Neural cell (in vitro differentiated cells): ENCODE data around the gene APCDD1. TPM values are rescaled to one million over a fixed set of nuclear protein-coding genes. Genes with fewer than 3 reads are reported as not detected.

ENCODE experiments used
- H2AFZ ChIP-seq: fragments of 200-600, 300-800 bp; sonication (generic), shearing (Covaris generic); 2 replicates; pipeline ENCODE4 v1.6.0; 2014; ENCODE audit warnings: low read depth, mild to moderate bottlenecking, antibody characterized with exemption, low read length, moderate library complexity
- H3F3A ChIP-seq: fragments of 200-600 bp; shearing (Covaris generic); 2 replicates; pipeline ENCODE4 v1.6.1; 2016; ENCODE audit warnings: mild to moderate bottlenecking, moderate library complexity, mixed read lengths, antibody characterized with exemption, low read length; ENCODE audit not compliant: insufficient read depth, poor library complexity, severe bottlenecking
- H3K27ac ChIP-seq: fragments of 200-600, 300-800 bp; sonication (generic), shearing (Covaris generic); 2 replicates; pipeline ENCODE4 v1.5.1; 2014; ENCODE audit warnings: mild to moderate bottlenecking, low read length, moderate library complexity
- H3K27me3 ChIP-seq: fragments of 300-800, 200-600 bp; sonication (generic), shearing (Covaris generic); 2 replicates; pipeline ENCODE4 v1.6.0; 2014; ENCODE audit warnings: mild to moderate bottlenecking, low read depth, low read length, moderate library complexity; ENCODE audit not compliant: insufficient read depth
- H3K36me3 ChIP-seq: fragments of 300-800, 200-600 bp; sonication (generic), shearing (Covaris generic); 2 replicates; pipeline ENCODE4 v1.5.1; 2014; ENCODE audit warnings: mild to moderate bottlenecking, antibody characterized with exemption, low read length, moderate library complexity; ENCODE audit not compliant: insufficient read depth
- H3K4me2 ChIP-seq: fragments of 300-800, 200-600 bp; sonication (generic), shearing (Covaris generic); 2 replicates; pipeline ENCODE4 v1.6.0; 2014; ENCODE audit warnings: mild to moderate bottlenecking, low read length
- H3K4me3 ChIP-seq: fragments of 300-800, 200-600 bp; sonication (generic), shearing (Covaris generic); 2 replicates; pipeline ENCODE4 v1.5.1; 2014; ENCODE audit warnings: mild to moderate bottlenecking, low read length, moderate library complexity
- H3K79me2 ChIP-seq: fragments of 200-600 bp; shearing (Covaris generic); replicated peaks from 2 replicates; pipeline ENCODE4 v1.6.0; 2014; ENCODE audit warnings: mild to moderate bottlenecking, low read length, moderate library complexity; ENCODE audit not compliant: insufficient read depth
- H3K9ac ChIP-seq: fragments of 300-800, 200-600 bp; sonication (generic), shearing (Covaris generic); 2 replicates; pipeline ENCODE4 v1.6.1; 2016; ENCODE audit warnings: mild to moderate bottlenecking, low read length, mixed read lengths
- H3K9me2 ChIP-seq: fragments of 200-600 bp; shearing (Covaris generic); 2 replicates; pipeline ENCODE4 v1.6.1; 2016; ENCODE audit warnings: mild to moderate bottlenecking, low read length, mixed read lengths; ENCODE audit not compliant: insufficient read depth
- H3K9me3 ChIP-seq: fragments of 200-600, 300-800 bp; sonication (generic), shearing (Covaris generic); 2 replicates; pipeline ENCODE4 v1.6.1; 2016; ENCODE audit warnings: mild to moderate bottlenecking, mixed run types, low read length, moderate library complexity, mixed read lengths
- H4K20me1 ChIP-seq: fragments of 200-600 bp; shearing (Covaris generic); 2 replicates; pipeline ENCODE4 v1.6.1; 2016; ENCODE audit warnings: mild to moderate bottlenecking, mixed run types; ENCODE audit not compliant: insufficient read depth
- CTCF ChIP-seq: fragments of 450-650 bp; IDR thresholded peaks from 2 replicates; pipeline ENCODE4 v1.5.1; 2014; ENCODE audit warnings: antibody characterized with exemption, mild to moderate bottlenecking, moderate library complexity; ENCODE audit not compliant: poor library complexity, severe bottlenecking
- EP300 ChIP-seq: fragments of 450-650 bp; conservative IDR thresholded peaks from 2 replicates; pipeline ENCODE4 v1.6.1; 2014; ENCODE audit warnings: antibody characterized with exemption, mild to moderate bottlenecking, moderate library complexity; ENCODE audit not compliant: poor library complexity, severe bottlenecking
- EZH2 ChIP-seq: fragments of 200-600, 300-800 bp; shearing (Covaris generic), sonication (generic); IDR thresholded peaks from 2 replicates; pipeline ENCODE4 v1.6.1; 2014; ENCODE audit warnings: antibody characterized with exemption, low read length, borderline replicate concordance, mild to moderate bottlenecking; ENCODE audit not compliant: insufficient read depth, poor library complexity, severe bottlenecking
- MXI1 ChIP-seq: fragments of 450-650 bp; conservative IDR thresholded peaks from 2 replicates; pipeline ENCODE4 v1.6.1; 2014; ENCODE audit warnings: antibody characterized with exemption, mild to moderate bottlenecking; ENCODE audit not compliant: poor library complexity, severe bottlenecking
- RAD21 ChIP-seq: fragments of 450-650 bp; conservative IDR thresholded peaks from 2 replicates; pipeline ENCODE4 v1.6.1; 2014; ENCODE audit warnings: antibody characterized with exemption, mild to moderate bottlenecking, moderate library complexity
- REST ChIP-seq: IDR thresholded peaks from 2 replicates; pipeline ENCODE4 v1.6.1; 2012; ENCODE audit warnings: borderline replicate concordance
- SMC3 ChIP-seq: fragments of 450-650 bp; conservative IDR thresholded peaks from 2 replicates; pipeline ENCODE4 v1.6.1; 2014; ENCODE audit warnings: antibody characterized with exemption, mild to moderate bottlenecking, moderate library complexity; ENCODE audit not compliant: poor library complexity
- TAF1 ChIP-seq: IDR thresholded peaks from 2 replicates; pipeline ENCODE4 v1.6.1; 2012; ENCODE audit warnings: low read depth
- polyA plus RNA-seq: library from polyadenylated mRNA; depleted of rRNA; stranded (reverse); fragments of >200 nt; gene quantifications from 2 replicates; pipeline ENCODE4 v1.2.3, GENCODE V29; 2014

The APCDD1 gene
- polyA plus RNA-seq, 1 donor from 2014 or later = 0.58 TPM

- Histone ChIP-seq H3K4me3 (no peak overlapping the region), H3K9me2 (no peaks in the 10 kb centered on the region), H3K27me3 (peaks cover 21% of the 10 kb centered on the region), H4K20me1 (no peaks in the 10 kb centered on the region), H3K9ac (no peak overlapping the region), H3K9me3 (no peaks in the 10 kb centered on the region), H3K79me2 (no peaks in the 10 kb centered on the region), H3F3A (no peaks in the 10 kb centered on the region), H3K27ac (no peak overlapping the region), H3K4me2 (no peak overlapping the region), H2AFZ (no peak overlapping the region), H3K36me3 (no peaks in the 10 kb centered on the region)
- no peak for TF ChIP-seq RAD21
- TF ChIP-seq REST = no peak
- TF ChIP-seq TAF1 = no peak
These were observed 6.1 kb downstream of the APCDD1 start for GRCh38 chr18:10460414-10461018.

- H3K9me3 ChIP-seq = no peaks in the 10 kb centered on the region
- no peaks in the 10 kb centered on the region for H4K20me1 ChIP-seq
- H3K9ac ChIP-seq = no peak overlapping the region
- no peak overlapping the region for H3K4me3 ChIP-seq
- no peaks in the 10 kb centered on the region for H3K79me2 ChIP-seq
- no peak overlapping the region for H3K4me2 ChIP-seq
- H3K27me3 ChIP-seq = peaks cover 7% of the 10 kb centered on the region
- H3F3A ChIP-seq = peaks cover 3% of the 10 kb centered on the region
- TF ChIP-seq EP300 (no peak), TAF1 (no peak), RAD21 (no peak), EZH2 (no peak), MXI1 (no peak), REST (no peak), CTCF (no peak), SMC3 (no peak)
- no peaks in the 10 kb centered on the region for H3K36me3 ChIP-seq
- H2AFZ ChIP-seq = no peak overlapping the region
- no peak overlapping the region for H3K27ac ChIP-seq
- H3K9me2 ChIP-seq = no peaks in the 10 kb centered on the region
These were observed 7.6 kb downstream of the APCDD1 start for GRCh38 chr18:10461989-10462388.
